ENCODE results near the gene TRABD2B. TPM values are rescaled to one million over a fixed set of nuclear protein-coding genes. Genes with fewer than 3 reads are reported as not detected.

Gene TRABD2B
- total RNA-seq, 2 donors from 2014 or later = 3.8 to 10.7 TPM

DNA sequence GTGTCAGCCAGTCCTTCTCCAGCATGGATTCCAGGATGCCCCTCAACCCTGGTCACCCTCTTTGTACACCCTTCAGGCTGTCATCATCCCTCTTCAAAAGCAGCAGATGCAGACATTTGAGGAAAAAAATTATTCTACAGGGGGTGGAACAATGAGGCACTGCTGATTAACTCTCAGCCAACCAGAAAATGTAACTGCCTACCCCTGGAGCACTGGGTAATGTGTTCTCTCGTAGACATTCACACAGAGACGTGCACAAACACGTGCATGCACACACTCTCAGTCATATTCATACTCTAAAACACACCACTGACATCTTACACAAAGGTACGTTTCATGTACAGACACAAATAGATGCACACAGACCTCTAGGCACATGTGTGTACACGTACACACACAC is 175.4 kb downstream of the TRABD2B start:
- no peak for TF ChIP-seq CTCF (IDR thresholded peaks at IDR 0.05)
- Histone ChIP-seq H3K36me3 (no peaks in the 10 kb centered on the region), H3K4me3 (no peak overlapping the region), H3K9me3 (no peaks in the 10 kb centered on the region), H3K4me1 (ENCODE audit: control insufficient read depth in 1 of 2, low read depth in 2 of 2) (peaks cover 10 to 41% of the 10 kb centered on the region in 2 donors), H3K27me3 (replicated peaks; ENCODE audit: insufficient read depth) (no peaks in the 10 kb centered on the region), H3K27ac (no peak overlapping the region)
- DNase-seq (ENCODE audit: low spot score) (no peak), ATAC-seq (ENCODE audit: insufficient number of reproducible peaks, low FRiP score, low read depth) (no peak)

GRCh38 chr1:47819574-47819888 is 177.7 kb downstream of the TRABD2B start:
- no peak for TF ChIP-seq CTCF (IDR thresholded peaks at IDR 0.05)
- no peak for DNase-seq (ENCODE audit: low spot score)
- H3K4me1 ChIP-seq (ENCODE audit: control insufficient read depth in 1 of 2, low read depth in 2 of 2) = peaks cover 10 to 32% of the 10 kb centered on the region in 2 donors
- no peak for ATAC-seq (ENCODE audit: insufficient number of reproducible peaks, low FRiP score, low read depth)
- H3K9me3 ChIP-seq = no peaks in the 10 kb centered on the region
- no peaks in the 10 kb centered on the region for H3K36me3 ChIP-seq
- H3K27me3 ChIP-seq (replicated peaks; ENCODE audit: insufficient read depth) = no peaks in the 10 kb centered on the region
- H3K27ac ChIP-seq = no peak overlapping the region
- no peak overlapping the region for H3K4me3 ChIP-seq

GRCh38 chr1:47818682-47819573 is 178.3 kb downstream of the TRABD2B start:
- Histone ChIP-seq H3K9me3 (no peaks in the 10 kb centered on the region), H3K4me1 (ENCODE audit: control insufficient read depth in 1 of 2, low read depth in 2 of 2) (peaks cover 10 to 32% of the 10 kb centered on the region in 2 donors), H3K27ac (no peak overlapping the region), H3K36me3 (no peaks in the 10 kb centered on the region), H3K27me3 (replicated peaks; ENCODE audit: insufficient read depth) (no peaks in the 10 kb centered on the region), H3K4me3 (no peak overlapping the region)
- no peak for DNase-seq (ENCODE audit: low spot score)
- ATAC-seq (ENCODE audit: insufficient number of reproducible peaks, low FRiP score, low read depth) = no peak
- TF ChIP-seq CTCF (IDR thresholded peaks at IDR 0.05) = no peak

DNA sequence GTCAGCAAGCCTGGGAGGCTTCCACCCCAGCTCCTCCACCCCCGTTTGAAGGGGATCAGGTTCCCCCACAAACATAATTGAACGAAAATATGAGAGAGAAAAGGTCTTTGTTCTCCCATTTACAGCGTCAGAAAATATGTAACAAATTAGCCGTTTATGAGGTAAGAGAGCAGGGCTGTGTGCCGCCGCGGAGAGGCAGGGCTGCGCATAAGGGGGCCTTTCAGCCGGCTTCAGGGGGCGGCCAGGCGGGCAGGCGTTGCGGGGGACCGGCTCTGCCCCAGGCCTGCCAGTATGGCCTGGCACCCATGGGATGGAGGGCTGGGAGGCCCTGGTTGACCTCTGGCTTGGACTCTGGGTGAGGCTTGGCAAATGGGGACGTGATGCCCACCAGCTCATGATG is 179.3 kb downstream of the TRABD2B start:
- no peaks in the 10 kb centered on the region for H3K9me3 ChIP-seq
- no peak for ATAC-seq (ENCODE audit: insufficient number of reproducible peaks, low FRiP score, low read depth)
- no peaks in the 10 kb centered on the region for H3K27me3 ChIP-seq (replicated peaks; ENCODE audit: insufficient read depth)
- TF ChIP-seq CTCF (IDR thresholded peaks at IDR 0.05) = no peak
- no peaks in the 10 kb centered on the region for H3K36me3 ChIP-seq
- no peak overlapping the region for H3K27ac ChIP-seq
- no peak for DNase-seq (ENCODE audit: low spot score)
- H3K4me1 ChIP-seq (ENCODE audit: control insufficient read depth in 1 of 2, low read depth in 2 of 2) = peaks cover 10 to 21% of the 10 kb centered on the region in 2 donors
- no peak overlapping the region for H3K4me3 ChIP-seq

GRCh38 chr1:47816325-47817071 is 180.7 kb downstream of the TRABD2B start:
- no peak for ATAC-seq (ENCODE audit: insufficient number of reproducible peaks, low FRiP score, low read depth)
- peaks cover 10 to 18% of the 10 kb centered on the region in 2 donors for H3K4me1 ChIP-seq (ENCODE audit: control insufficient read depth in 1 of 2, low read depth in 2 of 2)
- no peaks in the 10 kb centered on the region for H3K36me3 ChIP-seq
- no peak overlapping the region for H3K4me3 ChIP-seq
- H3K9me3 ChIP-seq = no peaks in the 10 kb centered on the region
- DNase-seq (ENCODE audit: low spot score) = no peak
- TF ChIP-seq CTCF (IDR thresholded peaks at IDR 0.05) = no peak
- no peaks in the 10 kb centered on the region for H3K27me3 ChIP-seq (replicated peaks; ENCODE audit: insufficient read depth)
- no peak overlapping the region for H3K27ac ChIP-seq
